GM18498 (cell line): ENCODE data around the gene BCAS3.
"Not testable (repeated sequence)": the region's sequence is repeated elsewhere in the genome, so short reads cannot be mapped to it uniquely, and the experiment has no call there.

ENCODE experiments used
- ATAC-seq: cut with Tn5 transposase; IDR thresholded peaks from one replicate; pipeline ENCODE4 v1.9.1; 2021; ENCODE audit warnings: mild to moderate bottlenecking, moderate library complexity; ENCODE audit not compliant: unreplicated experiment

Gene BCAS3

DNA sequence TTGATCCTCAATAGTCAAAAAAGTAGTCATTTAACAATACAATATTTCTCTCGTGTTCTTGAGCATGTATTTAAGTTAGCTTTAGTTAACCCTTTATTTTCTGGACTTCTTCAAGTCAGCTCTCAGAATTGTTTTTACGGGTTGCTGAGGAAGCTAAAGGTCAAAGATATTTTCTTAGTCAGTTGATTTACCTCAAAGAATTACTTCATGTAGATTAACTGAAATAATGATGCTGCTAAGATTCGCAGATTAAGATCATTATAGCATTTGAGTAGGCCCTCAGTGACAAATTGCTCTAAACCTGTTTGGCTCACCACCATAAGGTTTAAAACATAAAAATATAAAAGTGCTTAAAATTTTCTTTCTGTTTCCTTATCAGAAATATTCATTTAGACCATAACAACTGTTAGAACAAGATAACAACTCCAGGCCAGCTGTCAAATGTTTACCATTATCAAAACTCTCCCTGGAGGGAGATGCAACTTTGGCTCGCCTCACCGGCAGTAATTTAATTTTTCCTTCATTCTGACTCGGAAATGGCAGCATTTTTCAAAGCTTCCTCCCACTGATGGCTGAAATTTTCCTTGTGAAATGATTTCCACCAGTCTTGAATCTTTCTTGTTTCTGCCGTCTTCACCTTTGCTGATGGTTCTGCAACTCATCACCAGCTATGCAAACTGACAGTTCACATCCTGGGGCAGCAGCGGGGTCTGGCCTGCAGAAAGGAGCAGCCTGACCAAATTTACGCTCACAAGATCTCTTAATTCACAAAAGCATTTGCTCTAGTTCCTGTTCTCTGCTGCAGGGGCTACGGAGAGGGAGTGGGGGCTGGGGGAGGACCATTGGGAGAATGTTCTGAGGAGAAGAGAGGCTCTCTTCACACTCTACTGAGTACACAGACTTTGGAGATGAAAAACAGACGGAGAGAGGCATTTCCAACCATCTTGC, 467.2 kb downstream of the BCAS3 start:
- ATAC-seq = no peak

DNA sequence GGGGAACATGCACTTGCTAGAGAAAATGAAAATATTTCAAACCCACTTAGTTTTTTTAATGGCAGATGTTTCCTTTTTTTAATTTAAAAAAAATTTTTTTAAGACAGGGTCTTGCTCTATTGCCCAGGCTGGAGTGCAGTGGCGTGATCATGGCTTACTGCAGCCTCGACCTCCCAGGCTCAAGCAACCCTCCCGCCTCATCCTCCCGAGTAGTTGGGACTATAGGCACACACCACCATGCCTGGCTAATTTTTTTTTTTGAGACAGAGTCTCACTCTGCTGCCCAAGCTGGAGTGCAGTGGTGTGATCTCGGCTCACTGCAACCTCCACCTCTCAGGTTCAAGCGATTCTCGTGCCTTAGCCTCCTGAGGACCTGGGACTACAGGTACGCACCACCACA, 469.2 kb downstream of the BCAS3 start:
- not testable (repeated sequence) for ATAC-seq

GRCh38 chr17:61149106-61149825, 471.6 kb downstream of the BCAS3 start:
- no peak for ATAC-seq

GRCh38 chr17:61149862-61150362, 472.3 kb downstream of the BCAS3 start:
- ATAC-seq = no peak

GRCh38 chr17:61150686-61151299, 473.1 kb downstream of the BCAS3 start:
- no peak for ATAC-seq

DNA sequence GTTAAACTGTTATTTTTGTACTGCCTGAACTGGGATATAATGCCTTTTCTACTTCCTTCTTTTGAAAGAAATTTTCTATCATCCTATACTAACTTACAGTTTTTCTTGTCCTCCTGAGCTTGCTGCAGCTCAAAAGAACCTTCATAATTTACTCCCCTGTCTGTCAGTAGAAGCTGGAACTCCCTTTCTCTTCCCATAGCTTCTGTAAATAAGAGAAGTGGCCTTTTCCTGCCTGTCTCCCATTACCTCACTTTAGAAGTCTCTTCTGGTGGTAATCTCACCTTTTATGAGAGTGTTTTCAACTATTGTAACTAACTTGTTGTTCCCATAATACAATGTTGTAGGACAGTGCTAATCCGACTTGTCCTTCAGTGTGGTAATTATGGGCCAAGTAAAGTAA, 475.2 kb downstream of the BCAS3 start:
- no peak for ATAC-seq

DNA sequence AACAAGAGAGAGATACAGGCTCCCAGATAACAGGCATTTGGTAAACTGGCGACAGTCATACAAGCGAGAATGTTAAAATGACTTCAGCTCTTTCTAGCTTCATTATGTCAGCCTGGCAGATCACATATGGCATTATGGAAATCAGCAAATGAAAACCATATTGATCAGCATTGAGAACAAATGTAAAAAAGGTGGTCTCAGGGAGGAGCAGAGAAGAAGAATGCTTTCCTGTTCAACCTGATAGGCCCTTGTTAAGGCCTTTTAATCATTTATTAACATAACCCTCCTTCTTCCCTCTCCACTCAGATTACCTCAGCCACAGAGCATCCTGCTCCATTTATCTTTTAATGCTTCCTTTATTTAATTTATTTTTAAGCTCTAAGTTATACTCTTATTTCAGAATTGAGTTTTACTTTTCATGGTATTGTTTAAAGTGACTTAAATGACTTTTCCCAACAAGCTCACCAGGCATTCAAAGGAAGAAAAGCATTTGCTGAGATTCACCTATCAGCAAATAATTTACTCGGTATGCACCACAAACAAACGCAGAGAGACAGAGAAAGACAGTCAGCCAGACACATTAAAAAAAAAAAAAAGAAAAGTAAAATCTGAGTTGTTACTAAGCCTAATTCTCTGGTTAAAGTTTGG, 478.1 kb downstream of the BCAS3 start:
- no peak for ATAC-seq

GRCh38 chr17:61157246-61157886, 479.7 kb downstream of the BCAS3 start:
- no peak for ATAC-seq

GRCh38 chr17:61158376-61158775, 480.7 kb downstream of the BCAS3 start:
- no peak for ATAC-seq

GRCh38 chr17:61159221-61159814, 481.7 kb downstream of the BCAS3 start:
- no peak for ATAC-seq

GRCh38 chr17:61160204-61160603, 482.6 kb downstream of the BCAS3 start:
- ATAC-seq = no peak

GRCh38 chr17:61160789-61161445, 483.3 kb downstream of the BCAS3 start:
- ATAC-seq = no peak

- ATAC-seq = no peak
Measured at GRCh38 chr17:61161615-61162134, 484.0 kb downstream of the BCAS3 start.

DNA sequence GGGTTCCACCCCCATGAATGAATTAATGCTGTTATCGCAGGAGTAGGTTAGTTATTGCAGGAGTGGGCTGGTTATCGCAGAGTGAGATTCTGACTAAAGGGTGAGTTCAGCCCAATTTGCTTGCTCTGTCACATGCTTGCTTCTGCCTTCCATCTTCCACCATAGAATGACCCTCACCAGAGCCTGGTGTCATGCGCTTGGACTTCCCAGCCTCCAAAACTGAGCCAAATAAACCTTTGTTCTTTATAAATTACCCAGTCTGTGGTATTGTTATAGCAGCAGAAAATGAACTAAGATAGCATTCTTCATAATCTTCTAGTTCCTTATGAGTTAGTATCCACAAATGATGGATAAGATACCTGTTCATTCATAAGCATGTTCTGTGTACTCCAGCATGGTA, 486.9 kb downstream of the BCAS3 start:
- ATAC-seq = no peak

DNA sequence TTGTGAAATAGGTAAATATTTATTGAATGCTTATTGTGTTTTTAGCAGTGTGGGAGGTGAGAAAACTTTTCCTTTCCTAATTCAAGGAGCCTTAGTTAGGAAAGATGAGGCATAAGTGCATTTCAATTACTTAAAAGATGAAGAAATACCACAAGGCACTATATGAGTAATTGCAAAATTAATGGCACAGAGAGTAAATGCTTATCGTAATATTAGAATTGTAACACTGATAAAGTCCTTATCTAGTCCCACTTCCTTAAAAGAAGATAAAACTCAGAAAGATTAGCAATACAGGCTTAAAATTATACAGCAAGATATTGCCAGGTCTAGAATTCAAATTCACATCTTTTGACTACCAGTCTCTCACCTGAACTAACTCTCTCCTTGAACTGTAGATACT, 489.4 kb downstream of the BCAS3 start:
- no peak for ATAC-seq

- ATAC-seq = no peak
Measured at GRCh38 chr17:61168506-61168905, 490.9 kb downstream of the BCAS3 start.

DNA sequence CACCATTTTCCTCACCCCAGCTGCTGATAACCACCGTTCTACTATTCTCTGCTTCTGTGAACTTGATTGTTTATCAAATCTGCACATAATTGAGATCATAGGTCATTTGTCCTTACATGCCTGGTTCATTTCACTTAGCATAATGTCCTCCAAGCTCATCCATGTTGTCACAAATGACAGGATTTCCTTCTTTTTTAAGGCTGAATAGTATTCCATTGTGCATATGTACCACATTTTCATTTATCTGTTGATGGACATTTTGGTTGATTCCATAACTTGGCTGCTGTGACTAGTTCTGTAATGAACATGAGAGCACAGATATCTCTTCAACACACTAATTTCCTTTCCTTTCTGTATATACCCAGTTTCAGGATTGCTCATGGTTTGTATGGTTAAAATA, 496.7 kb downstream of the BCAS3 start:
- ATAC-seq = no peak

GRCh38 chr17:61175298-61176142, 497.9 kb downstream of the BCAS3 start:
- ATAC-seq = no peak
